ENCODE data around the gene IL22RA2.

DNA sequence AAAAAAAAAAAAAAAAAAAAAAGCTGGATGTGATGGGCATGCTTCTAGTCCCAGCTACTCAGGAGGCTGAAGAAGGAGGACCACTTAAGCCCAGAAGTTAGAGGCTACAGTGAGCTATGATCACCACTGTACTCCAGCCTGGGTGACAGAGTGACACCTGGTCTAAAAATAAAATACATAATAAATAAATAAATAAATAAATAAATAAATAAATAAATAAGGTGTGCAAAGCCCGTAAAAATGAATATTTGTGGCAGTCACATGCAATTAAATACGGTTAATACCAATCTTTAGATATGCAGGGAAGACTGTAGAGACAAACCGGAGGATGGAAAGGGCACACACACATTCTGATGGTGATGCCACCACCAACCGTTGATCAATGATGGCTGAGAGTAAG lies 26.2 kb downstream of the IL22RA2 start:
- TF ChIP-seq POLR2A (IDR thresholded peaks at IDR 0.05; ENCODE audit: low read depth, low read length) (no peak), POLR2AphosphoS5 (IDR thresholded peaks at IDR 0.05; ENCODE audit: low read depth, low read length) (no peak), TAF1 (IDR thresholded peaks at IDR 0.05; ENCODE audit: borderline replicate concordance, low read depth, low read length) (no peak)
